Type B pancreatic cell (in vitro differentiated cells): Measurements from ENCODE around the gene COX7B. TPM values are rescaled to one million over a fixed set of nuclear protein-coding genes. Genes with fewer than 3 reads are reported as not detected.
"Not testable (repeated sequence)": the region's sequence is repeated elsewhere in the genome, so short reads cannot be mapped to it uniquely, and the experiment has no call there.

ENCODE experiments used
- DNase-seq: peaks from one replicate; pipeline ENCODE4 v3.0.0; 2021; ENCODE audit warnings: mixed read lengths; ENCODE audit not compliant: unreplicated experiment; ENCODE audit errors: extremely low spot score
- H3K27ac Mint-ChIP-seq: 2 replicates; pipeline ENCODE4 v1.8.0; 2021; ENCODE audit warnings: mild to moderate bottlenecking, mixed read lengths
- H3K27me3 Mint-ChIP-seq: 2 replicates; pipeline ENCODE4 v1.8.0; 2021; ENCODE audit warnings: mixed read lengths
- H3K36me3 Mint-ChIP-seq: 2 replicates; pipeline ENCODE4 v1.8.0; 2021; ENCODE audit warnings: mixed read lengths
- H3K4me1 Mint-ChIP-seq: one replicate; pipeline ENCODE4 v1.8.0; 2021; ENCODE audit warnings: mixed read lengths; ENCODE audit not compliant: unreplicated experiment
- H3K4me3 Mint-ChIP-seq: 2 replicates; pipeline ENCODE4 v1.8.0; 2021; ENCODE audit warnings: mild to moderate bottlenecking, mixed read lengths
- H3K9me3 Mint-ChIP-seq: 2 replicates; pipeline ENCODE4 v1.8.0; 2021; ENCODE audit warnings: mixed read lengths
- CTCF ChIP-seq: fragments of 200-600 bp; sonication (generic); conservative IDR thresholded peaks from 2 replicates; pipeline ENCODE4 v1.5.0; 2021; ENCODE audit warnings: antibody characterized with exemption, mild to moderate bottlenecking
- total RNA-seq: library from RNA; stranded (reverse); gene quantifications from 2 replicates; pipeline ENCODE4 v1.2.1, GENCODE V29; 2021; ENCODE audit warnings: low replicate concordance

Gene COX7B
- total RNA-seq, 1 donor from 2014 or later: 245 TPM

- H3K4me1 Mint-ChIP-seq: no peaks in the 10 kb centered on the region
- no peak for TF ChIP-seq CTCF
- H3K9me3 Mint-ChIP-seq: no peaks in the 10 kb centered on the region
- H3K27me3 Mint-ChIP-seq: no peaks in the 10 kb centered on the region
- H3K36me3 Mint-ChIP-seq: no peaks in the 10 kb centered on the region
- H3K4me3 Mint-ChIP-seq: no peak overlapping the region
- H3K27ac Mint-ChIP-seq: no peak overlapping the region
- no peak for DNase-seq
Observed at GRCh38 chrX:77918568-77918967, 19.3 kb downstream of the COX7B start.

DNA sequence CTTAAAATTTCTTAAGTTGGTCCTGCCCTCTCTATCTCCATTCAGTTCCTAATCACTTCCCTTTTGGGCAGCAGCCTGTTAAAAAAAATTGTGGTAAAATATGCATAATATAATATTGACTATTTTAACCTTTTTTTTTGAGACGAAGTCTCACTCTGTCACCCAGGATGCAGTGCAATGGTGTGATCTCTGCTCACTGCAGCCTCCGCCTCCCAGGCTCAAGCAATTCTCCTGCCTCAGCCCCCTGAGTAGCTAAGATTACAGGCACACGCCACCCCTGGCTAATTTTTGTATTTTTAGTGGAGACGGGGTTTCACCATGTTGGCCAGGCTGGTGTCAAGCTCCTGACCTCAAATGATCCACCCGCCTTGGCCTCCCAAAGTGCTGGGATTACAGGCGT, 20.1 kb downstream of the COX7B start:
- not testable (repeated sequence) for H3K27me3 Mint-ChIP-seq, H3K9me3 Mint-ChIP-seq, H3K36me3 Mint-ChIP-seq, H3K4me3 Mint-ChIP-seq, H3K4me1 Mint-ChIP-seq, H3K27ac Mint-ChIP-seq, DNase-seq

- Mint-ChIP-seq H3K36me3 (no peaks in the 10 kb centered on the region), H3K4me3 (no peak overlapping the region), H3K27me3 (no peaks in the 10 kb centered on the region), H3K4me1 (no peaks in the 10 kb centered on the region), H3K27ac (no peak overlapping the region), H3K9me3 (no peaks in the 10 kb centered on the region)
- DNase-seq: no peak
- TF ChIP-seq CTCF: no peak
Observed at GRCh38 chrX:77922787-77923186, 23.5 kb downstream of the COX7B start.

DNA sequence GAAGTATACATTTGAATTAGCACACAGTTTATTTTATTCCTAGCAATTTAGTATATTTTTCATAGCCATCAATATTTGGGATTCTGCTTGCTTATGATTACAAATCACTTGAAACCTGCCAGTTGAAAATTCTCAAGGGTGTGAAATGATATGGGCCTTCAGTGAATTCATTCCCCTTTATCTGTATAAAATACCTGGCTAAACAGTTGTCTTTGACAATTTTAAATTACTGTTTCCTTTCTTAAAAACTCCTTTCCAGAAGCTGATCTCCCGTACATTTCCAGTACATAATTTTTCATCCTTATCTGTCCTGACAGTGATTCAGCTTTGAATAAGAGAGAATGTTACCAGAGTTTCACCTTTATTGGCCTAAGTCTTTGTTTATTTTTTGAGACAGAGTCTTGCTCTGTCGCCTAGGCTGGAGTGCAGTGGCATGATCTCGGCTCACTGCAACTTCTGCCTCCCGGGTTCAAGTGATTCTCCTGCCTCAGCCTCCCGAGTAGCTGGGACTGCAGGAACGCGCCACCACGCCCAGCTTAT, 25.1 kb downstream of the COX7B start:
- Mint-ChIP-seq H3K4me3 (no peak overlapping the region), H3K4me1 (no peaks in the 10 kb centered on the region), H3K9me3 (no peaks in the 10 kb centered on the region), H3K36me3 (no peaks in the 10 kb centered on the region), H3K27ac (no peak overlapping the region), H3K27me3 (no peaks in the 10 kb centered on the region)
- DNase-seq: no peak
- no peak for TF ChIP-seq CTCF

DNA sequence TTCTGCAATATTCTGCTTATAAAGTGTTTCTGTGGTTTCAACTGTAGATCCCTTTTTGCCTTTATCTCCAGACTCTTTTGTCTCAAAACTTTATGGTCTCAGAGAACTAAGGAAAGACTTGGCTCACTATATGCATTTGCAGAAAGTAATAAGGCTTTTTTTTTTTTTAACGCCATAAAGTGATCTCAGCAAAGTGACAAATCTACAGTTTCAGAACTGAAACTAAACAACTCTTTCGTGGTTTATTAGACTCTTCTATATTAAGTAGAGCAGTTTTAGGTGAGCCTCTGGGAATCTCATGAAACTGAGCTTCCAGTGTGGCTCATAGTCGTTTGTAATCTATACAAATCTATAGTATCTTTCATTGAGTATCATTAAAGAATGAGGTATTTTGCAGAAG, 26.5 kb downstream of the COX7B start:
- no peak for DNase-seq
- TF ChIP-seq CTCF: no peak
- H3K4me1 Mint-ChIP-seq: no peaks in the 10 kb centered on the region
- no peaks in the 10 kb centered on the region for H3K9me3 Mint-ChIP-seq
- no peaks in the 10 kb centered on the region for H3K36me3 Mint-ChIP-seq
- H3K4me3 Mint-ChIP-seq: no peak overlapping the region
- H3K27me3 Mint-ChIP-seq: no peaks in the 10 kb centered on the region
- no peak overlapping the region for H3K27ac Mint-ChIP-seq

DNA sequence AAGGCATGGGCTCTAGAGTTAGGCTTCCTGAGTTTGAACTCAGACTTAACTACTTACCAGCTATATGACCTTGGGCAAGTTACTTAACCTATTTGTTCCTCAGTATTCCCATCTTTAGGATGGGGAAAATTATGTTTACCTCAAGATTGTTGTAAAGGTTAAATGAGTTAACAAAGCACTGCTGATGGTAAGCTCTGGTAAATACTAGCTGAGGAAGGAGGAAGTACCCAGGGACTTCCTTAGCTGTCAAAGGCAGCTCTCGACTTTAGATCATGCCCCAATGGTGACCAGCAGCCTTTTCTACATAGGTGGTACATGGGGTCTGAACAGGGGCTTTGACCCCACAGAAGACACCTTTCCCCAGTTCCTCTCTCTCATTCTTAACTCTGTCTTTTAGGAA, 31.3 kb downstream of the COX7B start:
- TF ChIP-seq CTCF: no peak
- no peaks in the 10 kb centered on the region for H3K4me1 Mint-ChIP-seq
- no peak overlapping the region for H3K27ac Mint-ChIP-seq
- no peak overlapping the region for H3K4me3 Mint-ChIP-seq
- no peaks in the 10 kb centered on the region for H3K9me3 Mint-ChIP-seq
- no peaks in the 10 kb centered on the region for H3K36me3 Mint-ChIP-seq
- H3K27me3 Mint-ChIP-seq: no peaks in the 10 kb centered on the region
- no peak for DNase-seq
